H1 (cell line): Measurements from ENCODE around the gene TMEM138.

ENCODE experiments used
- ATF3 ChIP-seq: IDR thresholded peaks from 2 replicates; pipeline ENCODE4 v1.6.1; 2011; ENCODE audit warnings: low read depth, mild to moderate bottlenecking, low read length; ENCODE audit not compliant: insufficient read depth
- BACH1 ChIP-seq: IDR thresholded peaks from 2 replicates; pipeline ENCODE4 v1.6.1; 2012; ENCODE audit warnings: low read length, improper control_type of control experiment
- CHD2 ChIP-seq: IDR thresholded peaks from 2 replicates; pipeline ENCODE4 v1.6.1; 2012; ENCODE audit warnings: low read length, improper control_type of control experiment
- EP300 ChIP-seq, 2 experiments: IDR thresholded peaks; 1 replicate in 1 of 2; 2 replicates in 1 of 2; pipeline ENCODE4 v1.6.1; 2011 to 2012; ENCODE audit warnings: low read depth in 2 of 2, low read length in 2 of 2, mild to moderate bottlenecking in 2 of 2, borderline replicate concordance in 1 of 2, inconsistent platforms in 1 of 2, moderate library complexity in 1 of 2
- JUN ChIP-seq: IDR thresholded peaks from 2 replicates; pipeline ENCODE4 v1.6.1; 2011; ENCODE audit warnings: low read depth, mild to moderate bottlenecking, improper control_type of control experiment, low read length
- JUND ChIP-seq: IDR thresholded peaks from 2 replicates; pipeline ENCODE4 v1.6.1; 2011; ENCODE audit warnings: mild to moderate bottlenecking, improper control_type of control experiment, low read length
- MAX ChIP-seq: IDR thresholded peaks from 2 replicates; pipeline ENCODE4 v1.6.1; 2012; ENCODE audit warnings: inconsistent platforms
- RAD21 ChIP-seq, 2 experiments: IDR thresholded peaks in 1 of 2; conservative IDR thresholded peaks in 1 of 2; 2 replicates each; pipeline ENCODE4 v1.6.1; 2011; ENCODE audit warnings: low read depth in 2 of 2, low read length in 2 of 2, improper control_type of control experiment in 1 of 2, inconsistent platforms in 1 of 2, mild to moderate bottlenecking in 1 of 2, moderate library complexity in 1 of 2
- SIN3A ChIP-seq, 2 experiments: IDR thresholded peaks in 1 of 2; conservative IDR thresholded peaks in 1 of 2; 2 replicates each; pipeline ENCODE4 v1.6.1; 2011 to 2012; ENCODE audit warnings: low read length in 2 of 2, improper control_type of control experiment in 1 of 2, low read depth in 1 of 2, mild to moderate bottlenecking in 1 of 2
- TCF12 ChIP-seq: IDR thresholded peaks from 2 replicates; pipeline ENCODE4 v1.6.1; 2011; ENCODE audit warnings: low read depth, mild to moderate bottlenecking, low read length
- TEAD4 ChIP-seq: IDR thresholded peaks from 2 replicates; pipeline ENCODE4 v1.6.1; 2012; ENCODE audit warnings: low read depth, low read length, inconsistent platforms, mixed read lengths
- YY1 ChIP-seq: IDR thresholded peaks from 2 replicates; pipeline ENCODE4 v1.6.1; 2011; ENCODE audit warnings: low read depth, mild to moderate bottlenecking, low read length
- TF ChIP-seq, protein P1 (sequence below), 3 experiments: IDR thresholded peaks; 1 replicate in 2 of 3; 2 replicates in 1 of 3; pipeline versions ENCODE4 v1.5.1 to v1.6.1; 2011; ENCODE audit warnings: low read length in 3 of 3, mild to moderate bottlenecking in 3 of 3, inconsistent platforms in 2 of 3, low read depth in 1 of 3, moderate library complexity in 1 of 3; ENCODE audit not compliant: insufficient read depth in 1 of 3; ENCODE audit errors: control extremely low read depth in 1 of 3
- TF ChIP-seq, protein P2 (sequence below): IDR thresholded peaks from 2 replicates; pipeline ENCODE4 v1.6.1; 2012; ENCODE audit warnings: low read length, inconsistent platforms

DNA sequence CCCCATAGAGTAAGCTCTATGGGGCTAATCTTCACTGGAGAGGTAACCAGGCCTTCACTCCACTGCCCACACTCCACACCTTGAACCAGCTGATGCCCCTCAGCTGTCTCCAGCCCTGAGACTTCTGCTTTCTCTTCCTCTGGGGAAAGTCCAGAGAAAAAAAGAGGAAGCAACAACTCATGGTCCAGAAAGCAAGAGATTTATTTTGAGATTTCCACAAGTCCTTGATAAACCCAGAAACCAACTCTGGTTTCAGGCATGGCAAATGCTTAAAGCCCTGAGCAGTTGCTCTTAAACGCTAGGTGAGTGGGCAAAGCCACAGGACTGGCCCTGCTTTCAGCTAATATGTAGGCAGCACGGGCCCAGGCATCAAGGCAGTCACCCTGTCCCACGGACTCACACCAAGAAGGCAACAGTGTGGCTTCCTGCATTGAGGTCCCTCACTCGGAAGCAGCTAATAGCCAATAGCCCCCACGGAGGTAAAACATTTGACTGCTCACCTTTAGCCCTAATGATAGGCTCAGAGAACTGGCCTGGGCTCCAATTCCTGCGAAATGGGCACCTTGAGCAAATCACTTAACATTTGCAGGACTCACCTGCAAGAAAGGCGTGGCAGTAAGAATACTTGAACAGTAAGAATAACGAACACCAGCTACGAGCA is 4.8 kb upstream of the TMEM138 start:
- TF ChIP-seq TEAD4: no peak
- TF ChIP-seq JUN: no peak
- TF ChIP-seq, protein P1, sequence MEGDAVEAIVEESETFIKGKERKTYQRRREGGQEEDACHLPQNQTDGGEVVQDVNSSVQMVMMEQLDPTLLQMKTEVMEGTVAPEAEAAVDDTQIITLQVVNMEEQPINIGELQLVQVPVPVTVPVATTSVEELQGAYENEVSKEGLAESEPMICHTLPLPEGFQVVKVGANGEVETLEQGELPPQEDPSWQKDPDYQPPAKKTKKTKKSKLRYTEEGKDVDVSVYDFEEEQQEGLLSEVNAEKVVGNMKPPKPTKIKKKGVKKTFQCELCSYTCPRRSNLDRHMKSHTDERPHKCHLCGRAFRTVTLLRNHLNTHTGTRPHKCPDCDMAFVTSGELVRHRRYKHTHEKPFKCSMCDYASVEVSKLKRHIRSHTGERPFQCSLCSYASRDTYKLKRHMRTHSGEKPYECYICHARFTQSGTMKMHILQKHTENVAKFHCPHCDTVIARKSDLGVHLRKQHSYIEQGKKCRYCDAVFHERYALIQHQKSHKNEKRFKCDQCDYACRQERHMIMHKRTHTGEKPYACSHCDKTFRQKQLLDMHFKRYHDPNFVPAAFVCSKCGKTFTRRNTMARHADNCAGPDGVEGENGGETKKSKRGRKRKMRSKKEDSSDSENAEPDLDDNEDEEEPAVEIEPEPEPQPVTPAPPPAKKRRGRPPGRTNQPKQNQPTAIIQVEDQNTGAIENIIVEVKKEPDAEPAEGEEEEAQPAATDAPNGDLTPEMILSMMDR (IDR thresholded peaks at IDR 0.05; ENCODE audit: control extremely low read depth in 1 of 3, insufficient read depth in 1 of 3, low read depth in 1 of 3, low read length in 3 of 3): no peak
- no peak for TF ChIP-seq EP300 (IDR thresholded peaks at IDR 0.05; ENCODE audit: borderline replicate concordance in 1 of 2, low read depth in 2 of 2, low read length in 2 of 2)
- no peak for TF ChIP-seq BACH1
- TF ChIP-seq CHD2: no peak
- TF ChIP-seq YY1: no peak
- TF ChIP-seq RAD21 (IDR thresholded peaks at IDR 0.05 in 1 of 2, conservative IDR thresholded peaks at IDR 0.05 in 1 of 2; ENCODE audit: low read depth in 2 of 2, low read length in 2 of 2): no peak
- TF ChIP-seq TCF12: no peak
- TF ChIP-seq SIN3A (conservative IDR thresholded peaks at IDR 0.05 in 1 of 2, IDR thresholded peaks at IDR 0.05 in 1 of 2; ENCODE audit: low read depth in 1 of 2, low read length in 2 of 2): no peak
- no peak for TF ChIP-seq ATF3
- TF ChIP-seq, protein P2, sequence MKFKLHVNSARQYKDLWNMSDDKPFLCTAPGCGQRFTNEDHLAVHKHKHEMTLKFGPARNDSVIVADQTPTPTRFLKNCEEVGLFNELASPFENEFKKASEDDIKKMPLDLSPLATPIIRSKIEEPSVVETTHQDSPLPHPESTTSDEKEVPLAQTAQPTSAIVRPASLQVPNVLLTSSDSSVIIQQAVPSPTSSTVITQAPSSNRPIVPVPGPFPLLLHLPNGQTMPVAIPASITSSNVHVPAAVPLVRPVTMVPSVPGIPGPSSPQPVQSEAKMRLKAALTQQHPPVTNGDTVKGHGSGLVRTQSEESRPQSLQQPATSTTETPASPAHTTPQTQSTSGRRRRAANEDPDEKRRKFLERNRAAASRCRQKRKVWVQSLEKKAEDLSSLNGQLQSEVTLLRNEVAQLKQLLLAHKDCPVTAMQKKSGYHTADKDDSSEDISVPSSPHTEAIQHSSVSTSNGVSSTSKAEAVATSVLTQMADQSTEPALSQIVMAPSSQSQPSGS: no peak
- TF ChIP-seq JUND: no peak
- TF ChIP-seq MAX: no peak
